LNCAP (cell line): ENCODE results near the gene RGS14.

Experiments used
- CTCF ChIP-seq: fragments of 450-650 bp; IDR thresholded peaks from 2 replicates; pipeline ENCODE4 v1.5.1; 2017; ENCODE audit warnings: mild to moderate bottlenecking

The RGS14 gene

GRCh38 chr5:177319913-177320588 lies 37.7 kb upstream of the RGS14 start:
- no peak for TF ChIP-seq CTCF

GRCh38 chr5:177320879-177321278 lies 36.8 kb upstream of the RGS14 start:
- no peak for TF ChIP-seq CTCF

GRCh38 chr5:177325868-177326381 lies 31.8 kb upstream of the RGS14 start:
- no peak for TF ChIP-seq CTCF

- TF ChIP-seq CTCF = no peak
These were observed 29.9 kb upstream of the RGS14 start for GRCh38 chr5:177327539-177328522.

- no peak for TF ChIP-seq CTCF
These were observed 29.0 kb upstream of the RGS14 start for GRCh38 chr5:177328545-177329231.

GRCh38 chr5:177329883-177330282 lies 27.8 kb upstream of the RGS14 start:
- TF ChIP-seq CTCF = no peak
